ENCODE results near the gene ITGB4. TPM values are rescaled to one million over a fixed set of nuclear protein-coding genes. Genes with fewer than 3 reads are reported as not detected.

ITGB4 gene
- total RNA-seq, 2 experiments from 2014 or later: 0.81 to 1.3 TPM

GRCh38 chr17:75763269-75763607 is 42.0 kb downstream of the ITGB4 start:
- Histone ChIP-seq H3K4me3 (ENCODE audit: low read length) (no peak overlapping the region), H3K27me3 (ENCODE audit: control insufficient read depth in 1 of 2, insufficient read depth in 2 of 2, low read length in 2 of 2) (no peaks in the 10 kb centered on the region), H3K27ac (ENCODE audit: low read depth in 1 of 2, low read length in 2 of 2) (no peak overlapping the region), H3K4me1 (ENCODE audit: insufficient read depth, low read length) (peaks cover 24% of the 10 kb centered on the region), H3K36me3 (ENCODE audit: insufficient read depth, low read length) (peaks cover 2% of the 10 kb centered on the region), H3K9me3 (ENCODE audit: control insufficient read depth in 1 of 2, insufficient read depth in 1 of 2, low read length in 2 of 2) (no peaks in the 10 kb centered on the region)
- TF ChIP-seq CTCF (IDR thresholded peaks at IDR 0.05): no peak
- Mint-ChIP-seq H3K27me3 (no peaks in the 10 kb centered on the region), H3K36me3 (ENCODE audit: low read depth) (no peaks in the 10 kb centered on the region), H3K9me3 (no peaks in the 10 kb centered on the region), H3K4me3 (peak overlapping the region; percentile 42), H3K4me1 (ENCODE audit: low read depth) (peaks cover 16% of the 10 kb centered on the region), H3K27ac (no peak overlapping the region)
- POLR2A ChIA-PET: interaction anchor here (4.0 to 8.0 kb wide), 2 partner anchors 13 to 21 kb away, joined by 55 to 246 read pairs; partner anchors contain the start of gene UNK
- CTCF ChIA-PET: interaction anchor here (1.5 to 5.5 kb wide), 3 partner anchors 9 to 67 kb away, joined by 3 to 47 read pairs (median 16); no protein-coding TSS in a partner anchor
- intact Hi-C loops (cut with DNase I, micrococcal nuclease): loop anchor here in 1 of 2 experiments (5.0 kb wide), 2 partner anchors 139 to 244 kb away; partner anchors contain the start of gene MRPL38
- ATAC-seq (ENCODE audit: poor library complexity) (no peak), DNase-seq (no peak)

- no peaks in the 10 kb centered on the region for H3K36me3 ChIP-seq (ENCODE audit: insufficient read depth, low read length)
- no peak for ATAC-seq (ENCODE audit: poor library complexity)
- no peak for TF ChIP-seq CTCF (IDR thresholded peaks at IDR 0.05)
- ChIA-PET CTCF (interaction anchor here (0.6 to 5.5 kb wide), 8 partner anchors 10 to 86 kb away, joined by 3 to 47 read pairs (median 16); partner anchors contain the start of gene UNK), POLR2A (interaction anchor here (0.7 to 8.0 kb wide), 10 partner anchors 10 to 132 kb away, joined by 3 to 246 read pairs (median 11); partner anchors contain the start of genes RECQL5, SAP30BP, TRIM65 and UNC13D)
- H3K27me3 Mint-ChIP-seq: no peaks in the 10 kb centered on the region
- intact Hi-C loops (cut with DNase I, micrococcal nuclease): loop anchor here (2.0 to 5.0 kb wide), 4 partner anchors 15 to 243 kb away; partner anchors contain the start of gene MRPL38 (in 1 of the 2)
- peak overlapping the region; percentile 65 for H3K4me3 ChIP-seq (ENCODE audit: low read length)
- H3K4me1 ChIP-seq (ENCODE audit: insufficient read depth, low read length): peaks cover 24% of the 10 kb centered on the region
- no peak overlapping the region for H3K27ac ChIP-seq (ENCODE audit: low read depth in 1 of 2, low read length in 2 of 2)
- no peak for DNase-seq
- no peaks in the 10 kb centered on the region for H3K9me3 Mint-ChIP-seq
- no peaks in the 10 kb centered on the region for H3K27me3 ChIP-seq (ENCODE audit: control insufficient read depth in 1 of 2, insufficient read depth in 2 of 2, low read length in 2 of 2)
- no peaks in the 10 kb centered on the region for H3K9me3 ChIP-seq (ENCODE audit: control insufficient read depth in 1 of 2, insufficient read depth in 1 of 2, low read length in 2 of 2)
- H3K36me3 Mint-ChIP-seq (ENCODE audit: low read depth): no peaks in the 10 kb centered on the region
- H3K27ac Mint-ChIP-seq: peak overlapping the region; percentile 44
- H3K4me1 Mint-ChIP-seq (ENCODE audit: low read depth): peaks cover 16% of the 10 kb centered on the region
- H3K4me3 Mint-ChIP-seq: peak overlapping the region; percentile 74
Measured at GRCh38 chr17:75763613-75764416, 42.6 kb downstream of the ITGB4 start.

GRCh38 chr17:75764417-75764710 is 43.1 kb downstream of the ITGB4 start:
- Histone ChIP-seq H3K36me3 (ENCODE audit: insufficient read depth, low read length) (no peaks in the 10 kb centered on the region), H3K27me3 (ENCODE audit: control insufficient read depth in 1 of 2, insufficient read depth in 2 of 2, low read length in 2 of 2) (no peaks in the 10 kb centered on the region), H3K4me1 (ENCODE audit: insufficient read depth, low read length) (peaks cover 24% of the 10 kb centered on the region), H3K27ac (ENCODE audit: low read depth in 1 of 2, low read length in 2 of 2) (no peak overlapping the region), H3K9me3 (ENCODE audit: control insufficient read depth in 1 of 2, insufficient read depth in 1 of 2, low read length in 2 of 2) (no peaks in the 10 kb centered on the region), H3K4me3 (ENCODE audit: low read length) (peak overlapping the region; percentile 65)
- Mint-ChIP-seq H3K4me3 (peak overlapping the region; percentile 74), H3K36me3 (ENCODE audit: low read depth) (no peaks in the 10 kb centered on the region), H3K9me3 (no peaks in the 10 kb centered on the region), H3K27me3 (no peaks in the 10 kb centered on the region), H3K27ac (peak overlapping the region; percentile 44), H3K4me1 (ENCODE audit: low read depth) (peaks cover 16% of the 10 kb centered on the region)
- DNase-seq: no peak
- POLR2A ChIA-PET: interaction anchor here (0.7 to 8.0 kb wide), 13 partner anchors 11 to 216 kb away, joined by 3 to 246 read pairs (median 7); partner anchors contain the start of genes RECQL5, SAP30BP, TRIM65 and UNC13D
- CTCF ChIA-PET: interaction anchor here (0.6 to 5.5 kb wide), 14 partner anchors 11 to 113 kb away, joined by 3 to 47 read pairs (median 10); partner anchors contain the start of genes UNK and WBP2
- intact Hi-C loops (cut with DNase I, micrococcal nuclease): loop anchor here (2.0 to 5.0 kb wide), 4 partner anchors 14 to 243 kb away; partner anchors contain the start of gene MRPL38 (in 1 of the 2)
- no peak for ATAC-seq (ENCODE audit: poor library complexity)
- TF ChIP-seq CTCF (IDR thresholded peaks at IDR 0.05): peak; percentile 57

Data from CD4-positive, alpha-beta T cell (primary cell).